GM18519 (cell line): ENCODE data around the gene PRPF6.

Source experiments
- ATAC-seq: cut with Tn5 transposase; IDR thresholded peaks from one replicate; pipeline ENCODE4 v1.9.1; 2021; ENCODE audit warnings: mild to moderate bottlenecking, moderate library complexity; ENCODE audit not compliant: unreplicated experiment, low FRiP score

The PRPF6 gene

GRCh38 chr20:64071341-64072332 lies 90.7 kb downstream of the PRPF6 start:
- ATAC-seq = no peak

- no peak for ATAC-seq
Measured at GRCh38 chr20:64072498-64073063, 91.6 kb downstream of the PRPF6 start.

GRCh38 chr20:64073476-64074183 lies 92.7 kb downstream of the PRPF6 start:
- no peak for ATAC-seq

GRCh38 chr20:64074184-64074789 lies 93.4 kb downstream of the PRPF6 start:
- ATAC-seq = no peak

- no peak for ATAC-seq
Measured at GRCh38 chr20:64074963-64075362, 94.0 kb downstream of the PRPF6 start.

- ATAC-seq = no peak
Measured at GRCh38 chr20:64075556-64075955, 94.6 kb downstream of the PRPF6 start.

- no peak for ATAC-seq
Measured at GRCh38 chr20:64076061-64076997, 95.4 kb downstream of the PRPF6 start.

GRCh38 chr20:64077094-64077493 lies 96.2 kb downstream of the PRPF6 start:
- no peak for ATAC-seq

GRCh38 chr20:64077541-64077875 lies 96.6 kb downstream of the PRPF6 start:
- no peak for ATAC-seq

GRCh38 chr20:64077876-64078551 lies 97.1 kb downstream of the PRPF6 start:
- ATAC-seq = no peak

- ATAC-seq = no peak
Measured at GRCh38 chr20:64078934-64079272, 98.0 kb downstream of the PRPF6 start.

- no peak for ATAC-seq
Measured at GRCh38 chr20:64079273-64080012, 98.5 kb downstream of the PRPF6 start, which contains the start of gene RGS19. RGS19 (minus strand) TSS chr20:64079518; CDS start chr20:64076886, 2,632 bp downstream.

- no peak for ATAC-seq
Measured at GRCh38 chr20:64080013-64080812, 99.3 kb downstream of the PRPF6 start, which contains the start of gene OPRL1. OPRL1 (plus strand) TSS chr20:64080082; CDS start chr20:64092721, 12,639 bp downstream.

- no peak for ATAC-seq
Measured at GRCh38 chr20:64080813-64081623, 100.1 kb downstream of the PRPF6 start.

- no peak for ATAC-seq
Measured at GRCh38 chr20:64081624-64081964, 100.7 kb downstream of the PRPF6 start.

- no peak for ATAC-seq
Measured at GRCh38 chr20:64082126-64082731, 101.3 kb downstream of the PRPF6 start.
